ENCODE results near the gene RNF225. TPM values are rescaled to one million over a fixed set of nuclear protein-coding genes. Genes with fewer than 3 reads are reported as not detected.

Gene RNF225
- total and polyA plus RNA-seq, 2 of the 13 experiments (the other 11 are each of a cell fraction or from before 2014, with no cell fraction given) = not detected

DNA sequence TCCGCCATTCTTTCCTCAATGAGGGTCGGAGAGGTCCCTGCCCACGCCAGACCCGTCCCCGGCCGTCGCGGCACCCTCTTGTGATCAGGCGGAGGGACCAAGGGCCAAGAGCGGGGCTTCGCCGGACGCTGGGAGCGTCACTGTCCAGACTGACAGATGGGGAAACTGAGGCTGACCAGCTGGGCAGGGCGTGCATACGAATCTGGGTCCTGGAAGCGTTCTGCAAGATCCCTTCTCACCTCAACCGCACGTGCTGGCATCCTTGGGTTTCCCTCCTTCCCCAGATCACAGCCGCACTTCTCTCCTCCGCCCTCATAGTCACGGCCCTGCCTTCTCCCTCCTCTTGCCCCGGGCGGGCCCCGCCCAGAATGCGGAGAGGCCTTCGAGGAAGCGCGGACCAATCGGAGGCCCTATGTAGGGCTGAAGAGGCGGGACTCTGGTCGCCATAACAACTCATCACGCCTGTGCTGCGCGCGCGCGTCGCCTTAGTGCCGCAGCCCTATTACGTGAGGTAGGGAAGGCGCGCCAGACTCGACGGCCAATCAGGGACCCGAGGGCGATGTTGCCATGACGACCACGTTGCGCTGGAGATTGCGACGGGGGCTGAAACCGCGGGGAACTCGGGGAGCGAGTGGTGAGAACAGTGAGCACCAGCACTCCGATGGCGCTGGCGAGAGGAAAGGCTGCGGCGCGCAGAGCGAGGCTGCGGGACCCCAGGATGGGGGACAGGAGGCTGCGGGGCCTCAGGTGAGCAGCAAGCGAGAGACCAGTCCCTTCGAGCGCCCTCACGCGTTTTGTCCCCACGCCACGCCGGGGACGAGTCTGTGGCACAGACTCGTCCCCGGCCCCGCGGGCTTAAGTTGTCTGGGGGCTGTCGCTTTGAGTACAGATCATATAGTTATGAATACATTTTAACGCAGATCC lies 5.7 kb downstream of the RNF225 start (continued):
- TF ChIP-seq, protein P1, sequence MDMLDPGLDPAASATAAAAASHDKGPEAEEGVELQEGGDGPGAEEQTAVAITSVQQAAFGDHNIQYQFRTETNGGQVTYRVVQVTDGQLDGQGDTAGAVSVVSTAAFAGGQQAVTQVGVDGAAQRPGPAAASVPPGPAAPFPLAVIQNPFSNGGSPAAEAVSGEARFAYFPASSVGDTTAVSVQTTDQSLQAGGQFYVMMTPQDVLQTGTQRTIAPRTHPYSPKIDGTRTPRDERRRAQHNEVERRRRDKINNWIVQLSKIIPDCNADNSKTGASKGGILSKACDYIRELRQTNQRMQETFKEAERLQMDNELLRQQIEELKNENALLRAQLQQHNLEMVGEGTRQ (IDR thresholded peaks at IDR 0.05; ENCODE audit: low read depth, low read length) = no peak
- TF ChIP-seq, protein P1 (CRISPR knock-in tag; IDR thresholded peaks at IDR 0.05; ENCODE audit: borderline replicate concordance) = peak; percentile 35; the same call in 1 of the 2 replicates
- TF ChIP-seq ZNF501 (CRISPR knock-in tag; IDR thresholded peaks at IDR 0.05) = peak; percentile 94
- peak; percentile 87 for TF ChIP-seq CREM (IDR thresholded peaks at IDR 0.05)
- no peak for TF ChIP-seq CREM (CRISPR knock-in tag; IDR thresholded peaks at IDR 0.05)
- TF ChIP-seq HHEX (CRISPR knock-in tag; IDR thresholded peaks at IDR 0.05) = no peak
- 0 out of 2 replicates have a peak, but pooled peaks have one; percentile 46 for TF ChIP-seq ZSCAN29 (CRISPR knock-in tag; conservative IDR thresholded peaks at IDR 0.05)
- TF ChIP-seq TOPORS (CRISPR knock-in tag; IDR thresholded peaks at IDR 0.05) = peak; percentile 63; the same call in 1 of the 2 replicates
- no peak for TF ChIP-seq ZNF577 (CRISPR knock-in tag; IDR thresholded peaks at IDR 0.05; ENCODE audit: borderline replicate concordance, low read depth)
- 0 out of 2 replicates have a peak, but pooled peaks have one; percentile 42 for TF ChIP-seq ZNF619 (CRISPR knock-in tag; IDR thresholded peaks at IDR 0.05)
- TF ChIP-seq, protein P2, sequence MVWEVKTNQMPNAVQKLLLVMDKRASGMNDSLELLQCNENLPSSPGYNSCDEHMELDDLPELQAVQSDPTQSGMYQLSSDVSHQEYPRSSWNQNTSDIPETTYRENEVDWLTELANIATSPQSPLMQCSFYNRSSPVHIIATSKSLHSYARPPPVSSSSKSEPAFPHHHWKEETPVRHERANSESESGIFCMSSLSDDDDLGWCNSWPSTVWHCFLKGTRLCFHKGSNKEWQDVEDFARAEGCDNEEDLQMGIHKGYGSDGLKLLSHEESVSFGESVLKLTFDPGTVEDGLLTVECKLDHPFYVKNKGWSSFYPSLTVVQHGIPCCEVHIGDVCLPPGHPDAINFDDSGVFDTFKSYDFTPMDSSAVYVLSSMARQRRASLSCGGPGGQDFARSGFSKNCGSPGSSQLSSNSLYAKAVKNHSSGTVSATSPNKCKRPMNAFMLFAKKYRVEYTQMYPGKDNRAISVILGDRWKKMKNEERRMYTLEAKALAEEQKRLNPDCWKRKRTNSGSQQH (CRISPR knock-in tag; IDR thresholded peaks at IDR 0.05; ENCODE audit: low read depth) = 0 out of 2 replicates have a peak, but pooled peaks have one; percentile 25
- TF ChIP-seq ZNF598 (CRISPR knock-in tag; IDR thresholded peaks at IDR 0.05; ENCODE audit: borderline replicate concordance) = peak; percentile 81
- peak; percentile 51; the same call in 1 of the 2 replicates for TF ChIP-seq BORCS8-MEF2B (CRISPR knock-in tag; IDR thresholded peaks at IDR 0.05)
- TF ChIP-seq, protein P3, sequence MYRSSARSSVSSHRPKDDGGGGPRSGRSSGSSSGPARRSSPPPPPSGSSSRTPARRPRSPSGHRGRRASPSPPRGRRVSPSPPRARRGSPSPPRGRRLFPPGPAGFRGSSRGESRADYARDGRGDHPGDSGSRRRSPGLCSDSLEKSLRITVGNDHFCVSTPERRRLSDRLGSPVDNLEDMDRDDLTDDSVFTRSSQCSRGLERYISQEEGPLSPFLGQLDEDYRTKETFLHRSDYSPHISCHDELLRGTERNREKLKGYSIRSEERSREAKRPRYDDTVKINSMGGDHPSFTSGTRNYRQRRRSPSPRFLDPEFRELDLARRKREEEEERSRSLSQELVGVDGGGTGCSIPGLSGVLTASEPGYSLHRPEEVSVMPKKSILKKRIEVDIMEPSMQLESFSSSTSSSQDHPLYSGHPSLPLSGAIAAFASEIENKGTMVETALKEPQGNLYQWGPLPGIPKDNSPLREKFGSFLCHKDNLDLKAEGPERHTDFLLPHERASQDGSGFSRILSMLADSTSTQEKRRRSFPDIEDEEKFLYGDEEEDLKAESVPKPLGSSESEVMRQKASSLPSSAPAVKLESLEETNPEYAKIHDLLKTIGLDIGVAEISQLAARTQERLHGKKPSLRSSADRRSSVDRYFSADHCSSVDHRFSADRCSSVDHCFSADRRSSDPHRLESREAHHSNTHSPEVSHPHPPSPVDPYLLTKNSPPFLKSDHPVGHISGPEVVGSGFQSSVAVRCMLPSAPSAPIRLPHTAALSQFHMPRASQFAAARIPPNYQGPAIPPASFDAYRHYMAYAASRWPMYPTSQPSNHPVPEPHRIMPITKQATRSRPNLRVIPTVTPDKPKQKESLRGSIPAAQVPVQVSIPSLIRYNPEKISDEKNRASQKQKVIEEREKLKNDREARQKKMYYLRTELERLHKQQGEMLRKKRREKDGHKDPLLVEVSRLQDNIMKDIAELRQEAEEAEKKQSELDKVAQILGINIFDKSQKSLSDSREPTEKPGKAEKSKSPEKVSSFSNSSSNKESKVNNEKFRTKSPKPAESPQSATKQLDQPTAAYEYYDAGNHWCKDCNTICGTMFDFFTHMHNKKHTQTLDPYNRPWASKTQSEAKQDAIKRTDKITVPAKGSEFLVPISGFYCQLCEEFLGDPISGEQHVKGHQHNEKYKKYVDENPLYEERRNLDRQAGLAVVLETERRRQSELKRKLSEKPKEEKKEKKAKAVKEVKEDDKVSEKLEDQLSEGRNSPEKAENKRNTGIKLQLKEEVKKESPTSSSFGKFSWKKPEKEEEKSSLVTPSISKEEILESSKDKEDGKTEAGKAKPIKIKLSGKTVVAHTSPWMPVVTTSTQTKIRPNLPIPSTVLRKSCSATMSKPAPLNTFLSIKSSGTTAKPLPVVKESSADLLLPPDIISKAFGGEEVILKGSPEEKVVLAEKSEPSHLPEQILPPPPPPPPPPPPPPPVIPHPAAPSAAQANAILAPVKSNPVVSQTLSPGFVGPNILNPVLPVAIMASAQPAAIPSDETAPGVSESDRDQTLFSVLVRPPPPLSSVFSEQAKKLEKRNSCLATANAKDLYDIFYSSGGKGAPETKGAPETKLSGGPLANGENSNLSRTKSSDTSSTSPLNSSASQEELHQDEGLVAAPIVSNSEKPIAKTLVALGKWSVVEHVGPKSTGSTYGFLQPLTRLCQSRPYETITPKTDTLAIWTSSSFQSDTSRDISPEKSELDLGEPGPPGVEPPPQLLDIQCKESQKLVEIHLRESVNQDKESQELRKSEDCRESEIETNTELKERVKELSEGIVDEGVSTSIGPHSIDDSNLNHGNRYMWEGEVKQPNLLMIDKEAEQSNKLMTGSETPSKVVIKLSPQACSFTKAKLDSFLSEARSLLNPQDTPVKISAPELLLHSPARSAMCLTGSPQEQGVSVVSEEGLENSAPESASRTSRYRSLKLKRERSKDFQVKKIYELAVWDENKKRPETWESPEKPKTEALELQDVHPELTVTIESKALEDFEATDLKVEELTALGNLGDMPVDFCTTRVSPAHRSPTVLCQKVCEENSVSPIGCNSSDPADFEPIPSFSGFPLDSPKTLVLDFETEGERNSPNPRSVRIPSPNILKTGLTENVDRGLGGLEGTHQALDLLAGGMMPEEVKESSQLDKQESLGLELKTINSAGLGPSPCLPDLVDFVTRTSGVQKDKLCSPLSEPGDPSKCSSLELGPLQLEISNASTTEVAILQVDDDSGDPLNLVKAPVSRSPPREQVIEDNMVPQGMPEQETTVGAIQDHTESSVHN (CRISPR knock-in tag; IDR thresholded peaks at IDR 0.05) = no peak
- TF ChIP-seq SMAD9 (CRISPR knock-in tag; IDR thresholded peaks at IDR 0.05) = peak; percentile 49; the same call in 1 of the 2 replicates
- TF ChIP-seq SALL2 (CRISPR knock-in tag; IDR thresholded peaks at IDR 0.05) = peak; percentile 17; the same call in 1 of the 2 replicates
- TF ChIP-seq ZNF235 (CRISPR knock-in tag; IDR thresholded peaks at IDR 0.05; ENCODE audit: borderline replicate concordance) = no peak
